Body of pancreas (tissue), 4 donors: ENCODE data around the gene EPS8.

Experiments used
- POLR2A ChIP-seq, 3 donors: fragments of 450-650 bp; IDR thresholded peaks; one replicate each; pipeline ENCODE4 v1.6.1; 2016; ENCODE audit warnings: antibody characterized with exemption in 3 of 3, mild to moderate bottlenecking in 2 of 3
- TF ChIP-seq, protein P1 (sequence below), 7 experiments: fragments of 450-650 bp in 4 of 7; fragments of 200-600 bp in 3 of 7; sonication (generic) in 3 of 7; IDR thresholded peaks; one replicate each; pipeline ENCODE4 v1.5.1; 2016 to 2019; ENCODE audit warnings: antibody characterized with exemption in 7 of 7

DNA sequence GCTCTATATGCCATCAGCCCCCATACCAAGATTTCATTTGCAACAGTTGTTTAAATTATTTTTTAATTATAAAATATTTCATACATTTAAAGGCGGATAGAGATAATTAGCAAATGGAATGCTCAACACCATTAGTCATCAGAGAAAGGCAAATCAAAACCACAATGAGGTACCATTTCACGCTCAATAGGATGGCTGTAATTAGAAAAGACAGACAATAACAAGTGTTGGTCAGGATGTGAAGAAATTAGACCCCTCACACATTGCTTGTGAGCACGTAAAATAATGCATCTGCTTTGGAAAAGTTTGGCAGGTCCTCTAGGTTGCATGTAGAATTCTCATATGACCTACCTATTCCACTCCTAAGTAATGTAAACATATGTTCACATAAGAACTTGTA is 35.3 kb upstream of the EPS8 start:
- TF ChIP-seq, protein P1, sequence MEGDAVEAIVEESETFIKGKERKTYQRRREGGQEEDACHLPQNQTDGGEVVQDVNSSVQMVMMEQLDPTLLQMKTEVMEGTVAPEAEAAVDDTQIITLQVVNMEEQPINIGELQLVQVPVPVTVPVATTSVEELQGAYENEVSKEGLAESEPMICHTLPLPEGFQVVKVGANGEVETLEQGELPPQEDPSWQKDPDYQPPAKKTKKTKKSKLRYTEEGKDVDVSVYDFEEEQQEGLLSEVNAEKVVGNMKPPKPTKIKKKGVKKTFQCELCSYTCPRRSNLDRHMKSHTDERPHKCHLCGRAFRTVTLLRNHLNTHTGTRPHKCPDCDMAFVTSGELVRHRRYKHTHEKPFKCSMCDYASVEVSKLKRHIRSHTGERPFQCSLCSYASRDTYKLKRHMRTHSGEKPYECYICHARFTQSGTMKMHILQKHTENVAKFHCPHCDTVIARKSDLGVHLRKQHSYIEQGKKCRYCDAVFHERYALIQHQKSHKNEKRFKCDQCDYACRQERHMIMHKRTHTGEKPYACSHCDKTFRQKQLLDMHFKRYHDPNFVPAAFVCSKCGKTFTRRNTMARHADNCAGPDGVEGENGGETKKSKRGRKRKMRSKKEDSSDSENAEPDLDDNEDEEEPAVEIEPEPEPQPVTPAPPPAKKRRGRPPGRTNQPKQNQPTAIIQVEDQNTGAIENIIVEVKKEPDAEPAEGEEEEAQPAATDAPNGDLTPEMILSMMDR (IDR thresholded peaks at IDR 0.05), result no peak
- no peak for TF ChIP-seq POLR2A (IDR thresholded peaks at IDR 0.05)
